ENCODE measurements around the gene RPL39L.

GRCh38 chr3:187145149-187145895, 6.0 kb upstream of the RPL39L start:
- TF ChIP-seq CTCF (IDR thresholded peaks at IDR 0.05 in 8 of 11, conservative IDR thresholded peaks at IDR 0.05 in 3 of 11) (no peak), POLR2AphosphoS5 (IDR thresholded peaks at IDR 0.05) (no peak), POLR2A (IDR thresholded peaks at IDR 0.05) (no peak)

Data from spleen (tissue), 7 donors.